HEK293 (cell line): ENCODE data around the gene CHCHD1.

Experiments
- CTCF ChIA-PET: fragments of 350-600 bp; formaldehyde crosslinking; extraction: SDS; loops from one replicate; lab custom pipeline; 2021; ENCODE audit warnings: antibody characterized with exemption; lab: Yijun Ruan, JAX
- POLR2A ChIA-PET: fragments of 300-600 bp; formaldehyde crosslinking; extraction: SDS; loops from one replicate; lab custom pipeline; 2020; ENCODE audit warnings: antibody characterized with exemption, inconsistent platforms; lab: Yijun Ruan, JAX
- H3K27ac ChIP-seq: fragments of 200-500 bp; sonication (Bioruptor generic); 2 replicates; pipeline ENCODE4 v1.5.1; 2014; ENCODE audit warnings: low read depth, low read length, control low read depth, inconsistent platforms; ENCODE audit errors: extremely low read depth
- H3K36me3 ChIP-seq, 2 experiments: fragments of 200-500 bp in 1 of 2; sonication (Bioruptor generic) in 1 of 2; 1 replicate in 1 of 2; 2 replicates in 1 of 2; pipeline ENCODE4 v1.5.1; 2014 to 2017; ENCODE audit warnings: inconsistent platforms in 2 of 2, low read length in 2 of 2; ENCODE audit not compliant: control insufficient read depth in 2 of 2, insufficient read depth in 1 of 2
- H3K4me1 ChIP-seq: fragments of 200-500 bp; sonication (Bioruptor generic); 2 replicates; pipeline ENCODE4 v1.5.1; 2014; ENCODE audit warnings: mild to moderate bottlenecking, low read length, inconsistent platforms; ENCODE audit not compliant: control insufficient read depth, insufficient read depth
- H3K4me3 ChIP-seq: 2 replicates; pipeline ENCODE4 v1.5.1; 2011; ENCODE audit warnings: low read depth, mild to moderate bottlenecking, control low read depth, low read length, moderate library complexity
- H3K9me3 ChIP-seq: fragments of 200-500 bp; sonication (Bioruptor generic); 2 replicates; pipeline ENCODE4 v1.5.1; 2014; ENCODE audit warnings: low read depth, low read length, inconsistent platforms; ENCODE audit not compliant: control insufficient read depth, insufficient read depth
- KLF9 ChIP-seq: fragments of 450-650 bp; formaldehyde crosslinking; IDR thresholded peaks from 2 replicates; pipeline ENCODE4 v1.5.1; 2016; ENCODE audit warnings: missing biosample characterization, missing genetic modification characterization, low read depth
- SCRT2 ChIP-seq: fragments of 450-650 bp; formaldehyde crosslinking; IDR thresholded peaks from 2 replicates; pipeline ENCODE4 v1.5.1; 2016; ENCODE audit warnings: missing biosample characterization, missing genetic modification characterization
- YY1 ChIP-seq: fragments of 450-650 bp; formaldehyde crosslinking; IDR thresholded peaks from 2 replicates; pipeline ENCODE4 v1.5.1; 2018; ENCODE audit warnings: missing biosample characterization, missing genetic modification characterization
- ZNF146 ChIP-seq: fragments of 450-650 bp; formaldehyde crosslinking; IDR thresholded peaks from 2 replicates; pipeline ENCODE4 v1.5.1; 2016; ENCODE audit warnings: missing biosample characterization, missing genetic modification characterization
- ZNF292 ChIP-seq: fragments of 450-650 bp; formaldehyde crosslinking; IDR thresholded peaks from 2 replicates; pipeline ENCODE4 v1.5.1; 2016; ENCODE audit warnings: low read depth, missing biosample characterization, missing genetic modification characterization, borderline replicate concordance
- ZNF341 ChIP-seq: fragments of 450-650 bp; formaldehyde crosslinking; IDR thresholded peaks from 2 replicates; pipeline ENCODE4; 2016; ENCODE audit warnings: low read depth, missing biosample characterization, missing genetic modification characterization
- ZNF394 ChIP-seq: fragments of 450-650 bp; formaldehyde crosslinking; IDR thresholded peaks from 2 replicates; pipeline ENCODE4 v1.5.1; 2016; ENCODE audit warnings: missing biosample characterization, missing genetic modification characterization, mild to moderate bottlenecking, moderate library complexity, borderline replicate concordance
- ZNF521 ChIP-seq: fragments of 450-650 bp; formaldehyde crosslinking; IDR thresholded peaks from 2 replicates; pipeline ENCODE4 v1.5.1; 2017; ENCODE audit warnings: missing biosample characterization, mild to moderate bottlenecking, missing genetic modification characterization
- ZNF529 ChIP-seq: fragments of 450-650 bp; formaldehyde crosslinking; IDR thresholded peaks from 2 replicates; pipeline ENCODE4 v1.5.1; 2017; ENCODE audit warnings: missing genetic modification characterization, missing biosample characterization; ENCODE audit not compliant: insufficient replicate concordance
- ZNF585B ChIP-seq: fragments of 450-650 bp; formaldehyde crosslinking; IDR thresholded peaks from 2 replicates; pipeline ENCODE4 v1.5.1; 2016; ENCODE audit warnings: missing biosample characterization, missing genetic modification characterization
- ZNF701 ChIP-seq: fragments of 450-650 bp; formaldehyde crosslinking; IDR thresholded peaks from 2 replicates; pipeline ENCODE4 v1.5.1; 2016; ENCODE audit warnings: missing biosample characterization, missing genetic modification characterization
- ZNF830 ChIP-seq: fragments of 450-650 bp; IDR thresholded peaks from 2 replicates; pipeline ENCODE4 v1.5.0; 2018; ENCODE audit warnings: missing biosample characterization, missing genetic modification characterization, low read depth, mild to moderate bottlenecking, moderate library complexity
- TF ChIP-seq, protein P1 (sequence below): fragments of 450-650 bp; formaldehyde crosslinking; IDR thresholded peaks from 2 replicates; pipeline ENCODE4 v1.5.1; 2016; ENCODE audit warnings: missing biosample characterization, missing genetic modification characterization
- TF ChIP-seq, protein P2 (sequence below): fragments of 450-650 bp; formaldehyde crosslinking; IDR thresholded peaks from 2 replicates; pipeline ENCODE4 v1.5.1; 2016; ENCODE audit warnings: missing biosample characterization, missing genetic modification characterization
- TF ChIP-seq, protein P3 (sequence below): fragments of 450-650 bp; formaldehyde crosslinking; IDR thresholded peaks from 2 replicates; pipeline ENCODE4 v1.5.1; 2017; ENCODE audit warnings: missing biosample characterization, missing genetic modification characterization
- TF ChIP-seq, protein P4 (sequence below): fragments of 450-650 bp; IDR thresholded peaks from 2 replicates; pipeline ENCODE4 v1.5.1; 2018; ENCODE audit warnings: missing biosample characterization, missing genetic modification characterization
- TF ChIP-seq, protein P5 (sequence below): fragments of 450-650 bp; formaldehyde crosslinking; conservative IDR thresholded peaks from 2 replicates; pipeline ENCODE4 v1.5.1; 2016; ENCODE audit warnings: low read depth, missing biosample characterization, missing genetic modification characterization

The CHCHD1 gene

DNA sequence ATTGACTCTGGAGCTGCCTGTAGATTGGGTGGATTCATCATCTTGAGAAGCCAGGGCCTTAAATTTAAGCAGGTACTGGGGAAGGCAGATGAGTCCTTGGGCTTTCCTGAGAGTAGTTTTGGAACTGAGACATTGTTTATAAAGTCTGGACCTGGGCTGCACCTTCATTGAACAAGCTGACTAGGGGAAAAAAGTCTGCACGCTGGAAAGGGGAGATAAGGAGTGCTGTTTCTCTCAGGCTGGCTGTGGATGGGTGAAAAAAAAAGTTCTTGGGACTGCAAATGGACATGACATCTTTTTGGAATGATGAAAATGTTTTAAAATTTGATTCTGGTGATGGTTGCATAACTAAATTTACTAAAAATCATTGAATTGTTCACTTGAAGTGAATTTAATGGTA lies 25.7 kb upstream of the CHCHD1 start (continued):
- TF ChIP-seq, protein P1, sequence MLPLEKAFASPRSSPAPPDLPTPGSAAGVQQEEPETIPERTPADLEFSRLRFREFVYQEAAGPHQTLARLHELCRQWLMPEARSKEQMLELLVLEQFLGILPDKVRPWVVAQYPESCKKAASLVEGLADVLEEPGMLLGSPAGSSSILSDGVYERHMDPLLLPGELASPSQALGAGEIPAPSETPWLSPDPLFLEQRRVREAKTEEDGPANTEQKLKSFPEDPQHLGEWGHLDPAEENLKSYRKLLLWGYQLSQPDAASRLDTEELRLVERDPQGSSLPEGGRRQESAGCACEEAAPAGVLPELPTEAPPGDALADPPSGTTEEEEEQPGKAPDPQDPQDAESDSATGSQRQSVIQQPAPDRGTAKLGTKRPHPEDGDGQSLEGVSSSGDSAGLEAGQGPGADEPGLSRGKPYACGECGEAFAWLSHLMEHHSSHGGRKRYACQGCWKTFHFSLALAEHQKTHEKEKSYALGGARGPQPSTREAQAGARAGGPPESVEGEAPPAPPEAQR (tag by site-specific recombination): no peak
- no peak for TF ChIP-seq SCRT2 (tag by site-specific recombination)

DNA sequence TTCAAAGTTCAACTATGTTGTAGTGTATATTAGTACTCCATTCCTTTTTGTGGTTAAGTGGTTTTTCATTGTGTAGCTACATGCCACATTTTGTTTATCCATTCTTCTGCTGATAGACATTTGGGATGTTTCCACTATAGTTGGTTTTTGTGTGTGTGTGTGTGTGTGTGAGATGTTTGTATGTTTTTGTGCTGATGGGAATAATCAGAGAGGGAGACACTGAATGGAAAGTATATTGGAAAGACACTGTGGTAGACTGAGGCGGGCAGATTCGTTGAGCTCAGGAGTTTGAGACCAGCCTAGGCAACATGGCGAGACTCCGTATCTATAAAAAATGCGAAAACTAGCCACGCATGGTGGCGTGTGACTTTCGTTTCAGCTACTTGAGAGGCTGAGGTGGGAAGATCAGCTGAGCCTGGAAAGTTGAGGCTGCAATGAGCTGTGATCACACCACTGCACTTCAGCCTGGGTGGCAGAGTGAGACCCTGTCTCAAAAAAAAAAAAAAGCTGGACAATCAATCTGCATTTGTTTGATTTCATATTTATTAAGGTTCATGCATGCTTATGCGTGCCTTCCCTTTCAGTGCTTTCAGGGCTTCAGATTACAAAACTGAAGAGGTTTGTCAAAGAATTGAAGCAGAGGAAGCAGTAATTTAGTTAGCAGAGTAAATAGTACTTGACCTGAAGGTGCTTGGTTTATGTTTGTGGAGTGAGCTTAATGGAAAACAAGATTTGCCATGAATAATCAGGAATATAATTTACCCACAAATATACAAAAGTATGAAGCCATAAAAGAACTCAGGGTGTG lies 22.9 kb upstream of the CHCHD1 start:
- Histone ChIP-seq H3K27ac (no peak overlapping the region), H3K4me3 (no peak overlapping the region), H3K4me1 (no peaks in the 10 kb centered on the region), H3K9me3 (no peaks in the 10 kb centered on the region), H3K36me3 (peaks cover 44 to 75% of the 10 kb centered on the region in 2 experiments)
- ChIA-PET POLR2A (interaction anchor here (0.6 kb wide), 1 partner anchor 13 kb away, joined by 3 read pairs; no protein-coding TSS in a partner anchor), CTCF (interaction anchor here (0.6 to 1.1 kb wide), 5 partner anchors 13 to 454 kb away, joined by 3 to 4 read pairs (median 3); no protein-coding TSS in a partner anchor)
- TF ChIP-seq, protein P2, sequence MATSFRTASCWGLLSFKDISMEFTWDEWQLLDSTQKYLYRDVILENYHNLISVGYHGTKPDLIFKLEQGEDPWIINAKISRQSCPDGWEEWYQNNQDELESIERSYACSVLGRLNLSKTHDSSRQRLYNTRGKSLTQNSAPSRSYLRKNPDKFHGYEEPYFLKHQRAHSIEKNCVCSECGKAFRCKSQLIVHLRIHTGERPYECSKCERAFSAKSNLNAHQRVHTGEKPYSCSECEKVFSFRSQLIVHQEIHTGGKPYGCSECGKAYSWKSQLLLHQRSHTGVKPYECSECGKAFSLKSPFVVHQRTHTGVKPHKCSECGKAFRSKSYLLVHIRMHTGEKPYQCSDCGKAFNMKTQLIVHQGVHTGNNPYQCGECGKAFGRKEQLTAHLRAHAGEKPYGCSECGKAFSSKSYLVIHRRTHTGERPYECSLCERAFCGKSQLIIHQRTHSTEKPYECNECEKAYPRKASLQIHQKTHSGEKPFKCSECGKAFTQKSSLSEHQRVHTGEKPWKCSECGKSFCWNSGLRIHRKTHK (tag by site-specific recombination): no peak
- TF ChIP-seq ZNF830: no peak
- TF ChIP-seq, protein P3, sequence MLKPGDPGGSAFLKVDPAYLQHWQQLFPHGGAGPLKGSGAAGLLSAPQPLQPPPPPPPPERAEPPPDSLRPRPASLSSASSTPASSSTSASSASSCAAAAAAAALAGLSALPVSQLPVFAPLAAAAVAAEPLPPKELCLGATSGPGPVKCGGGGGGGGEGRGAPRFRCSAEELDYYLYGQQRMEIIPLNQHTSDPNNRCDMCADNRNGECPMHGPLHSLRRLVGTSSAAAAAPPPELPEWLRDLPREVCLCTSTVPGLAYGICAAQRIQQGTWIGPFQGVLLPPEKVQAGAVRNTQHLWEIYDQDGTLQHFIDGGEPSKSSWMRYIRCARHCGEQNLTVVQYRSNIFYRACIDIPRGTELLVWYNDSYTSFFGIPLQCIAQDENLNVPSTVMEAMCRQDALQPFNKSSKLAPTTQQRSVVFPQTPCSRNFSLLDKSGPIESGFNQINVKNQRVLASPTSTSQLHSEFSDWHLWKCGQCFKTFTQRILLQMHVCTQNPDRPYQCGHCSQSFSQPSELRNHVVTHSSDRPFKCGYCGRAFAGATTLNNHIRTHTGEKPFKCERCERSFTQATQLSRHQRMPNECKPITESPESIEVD: no peak
- no peak for TF ChIP-seq ZNF521 (tag by site-specific recombination)
- no peak for TF ChIP-seq KLF9
- TF ChIP-seq ZNF701: no peak
- TF ChIP-seq, protein P4, sequence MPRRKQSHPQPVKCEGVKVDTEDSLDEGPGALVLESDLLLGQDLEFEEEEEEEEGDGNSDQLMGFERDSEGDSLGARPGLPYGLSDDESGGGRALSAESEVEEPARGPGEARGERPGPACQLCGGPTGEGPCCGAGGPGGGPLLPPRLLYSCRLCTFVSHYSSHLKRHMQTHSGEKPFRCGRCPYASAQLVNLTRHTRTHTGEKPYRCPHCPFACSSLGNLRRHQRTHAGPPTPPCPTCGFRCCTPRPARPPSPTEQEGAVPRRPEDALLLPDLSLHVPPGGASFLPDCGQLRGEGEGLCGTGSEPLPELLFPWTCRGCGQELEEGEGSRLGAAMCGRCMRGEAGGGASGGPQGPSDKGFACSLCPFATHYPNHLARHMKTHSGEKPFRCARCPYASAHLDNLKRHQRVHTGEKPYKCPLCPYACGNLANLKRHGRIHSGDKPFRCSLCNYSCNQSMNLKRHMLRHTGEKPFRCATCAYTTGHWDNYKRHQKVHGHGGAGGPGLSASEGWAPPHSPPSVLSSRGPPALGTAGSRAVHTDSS (tag by site-specific recombination): no peak
- TF ChIP-seq ZNF529 (tag by site-specific recombination): no peak
- TF ChIP-seq, protein P5, sequence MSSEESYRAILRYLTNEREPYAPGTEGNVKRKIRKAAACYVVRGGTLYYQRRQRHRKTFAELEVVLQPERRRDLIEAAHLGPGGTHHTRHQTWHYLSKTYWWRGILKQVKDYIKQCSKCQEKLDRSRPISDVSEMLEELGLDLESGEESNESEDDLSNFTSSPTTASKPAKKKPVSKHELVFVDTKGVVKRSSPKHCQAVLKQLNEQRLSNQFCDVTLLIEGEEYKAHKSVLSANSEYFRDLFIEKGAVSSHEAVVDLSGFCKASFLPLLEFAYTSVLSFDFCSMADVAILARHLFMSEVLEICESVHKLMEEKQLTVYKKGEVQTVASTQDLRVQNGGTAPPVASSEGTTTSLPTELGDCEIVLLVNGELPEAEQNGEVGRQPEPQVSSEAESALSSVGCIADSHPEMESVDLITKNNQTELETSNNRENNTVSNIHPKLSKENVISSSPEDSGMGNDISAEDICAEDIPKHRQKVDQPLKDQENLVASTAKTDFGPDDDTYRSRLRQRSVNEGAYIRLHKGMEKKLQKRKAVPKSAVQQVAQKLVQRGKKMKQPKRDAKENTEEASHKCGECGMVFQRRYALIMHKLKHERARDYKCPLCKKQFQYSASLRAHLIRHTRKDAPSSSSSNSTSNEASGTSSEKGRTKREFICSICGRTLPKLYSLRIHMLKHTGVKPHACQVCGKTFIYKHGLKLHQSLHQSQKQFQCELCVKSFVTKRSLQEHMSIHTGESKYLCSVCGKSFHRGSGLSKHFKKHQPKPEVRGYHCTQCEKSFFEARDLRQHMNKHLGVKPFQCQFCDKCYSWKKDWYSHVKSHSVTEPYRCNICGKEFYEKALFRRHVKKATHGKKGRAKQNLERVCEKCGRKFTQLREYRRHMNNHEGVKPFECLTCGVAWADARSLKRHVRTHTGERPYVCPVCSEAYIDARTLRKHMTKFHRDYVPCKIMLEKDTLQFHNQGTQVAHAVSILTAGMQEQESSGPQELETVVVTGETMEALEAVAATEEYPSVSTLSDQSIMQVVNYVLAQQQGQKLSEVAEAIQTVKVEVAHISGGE (tag by site-specific recombination): no peak
- no peak for TF ChIP-seq ZNF394
- no peak for TF ChIP-seq ZNF146 (tag by site-specific recombination)
- no peak for TF ChIP-seq ZNF341 (tag by site-specific recombination)
- no peak for TF ChIP-seq YY1 (tag by site-specific recombination)
- no peak for TF ChIP-seq ZNF585B
- TF ChIP-seq ZNF292 (tag by site-specific recombination): no peak
